Measurements from ENCODE around the gene PID1. TPM values are rescaled to one million over a fixed set of nuclear protein-coding genes. Genes with fewer than 3 reads are reported as not detected.

The PID1 gene
- total and polyA plus RNA-seq, 10 donors: 3.2 to 30.0 (median 14.7) TPM

DNA sequence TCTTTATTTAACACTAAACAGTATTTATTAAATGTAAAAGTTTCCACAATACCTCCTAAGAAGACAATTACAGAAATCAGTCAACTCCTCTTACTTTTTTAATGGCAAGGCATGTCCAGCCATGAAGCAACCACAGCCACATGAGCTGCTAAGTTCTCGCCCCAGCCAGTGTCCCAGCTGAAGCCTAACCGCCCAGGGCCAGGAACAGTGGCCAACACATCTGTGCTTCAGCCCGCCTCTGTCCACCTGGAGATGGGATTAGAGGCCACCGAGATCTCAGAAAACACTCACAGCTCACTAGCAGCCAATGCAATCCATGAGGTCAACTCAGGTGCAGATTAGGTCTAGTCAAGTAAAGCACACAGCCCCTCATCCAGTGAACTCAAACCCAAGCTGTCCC lies 40.2 kb downstream of the PID1 start:
- no peak for DNase-seq
- no peaks in the 10 kb centered on the region for H3K36me3 ChIP-seq
- no peak for TF ChIP-seq POLR2A (IDR thresholded peaks at IDR 0.05)
- no peak for TF ChIP-seq CTCF (IDR thresholded peaks at IDR 0.05 in 8 of 11, conservative IDR thresholded peaks at IDR 0.05 in 3 of 11)
- TF ChIP-seq POLR2AphosphoS5 (IDR thresholded peaks at IDR 0.05): no peak
- H3K4me1 ChIP-seq: no peaks in the 10 kb centered on the region
- H3K27ac ChIP-seq: no peak overlapping the region
- no peak overlapping the region for H3K4me3 ChIP-seq
- 61 to 93% (median 77%) methylated on average over 4 of the region's 4 CpGs for WGBS, 5 donors
- intact Hi-C loops (cut with DNase I; ENCODE audit: low total_unique reads): no loop called here
- no peaks in the 10 kb centered on the region for H3K27me3 ChIP-seq (replicated peaks in 1 of 7)
- H3K9me3 ChIP-seq: no peaks in the 10 kb centered on the region

DNA sequence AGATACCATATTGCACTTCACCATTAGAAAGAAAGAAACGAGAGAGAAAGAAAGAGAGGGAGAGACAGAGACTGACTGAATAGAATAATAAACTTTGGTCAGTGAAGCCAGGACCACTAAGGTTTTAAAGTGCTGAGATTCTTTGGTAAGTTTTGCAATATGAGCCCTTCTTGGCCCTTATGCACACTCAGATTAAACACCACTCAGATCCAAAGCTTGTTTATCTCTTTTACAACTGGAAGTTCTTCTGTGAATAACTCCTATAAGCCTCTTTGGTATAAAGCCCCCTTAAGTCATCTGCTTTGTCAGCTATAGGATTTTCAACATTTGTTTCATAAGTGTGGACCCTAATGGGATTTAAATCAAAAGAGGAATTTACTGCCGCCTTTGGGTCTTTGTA lies 40.8 kb downstream of the PID1 start:
- no peak overlapping the region for H3K4me3 ChIP-seq
- no peaks in the 10 kb centered on the region for H3K9me3 ChIP-seq
- H3K36me3 ChIP-seq: no peaks in the 10 kb centered on the region
- 68 to 84% (median 74%) methylated on average over 2 of the region's 2 CpGs for WGBS, 5 donors
- DNase-seq: no peak
- H3K27ac ChIP-seq: no peak overlapping the region
- no peaks in the 10 kb centered on the region for H3K27me3 ChIP-seq (replicated peaks in 1 of 7)
- H3K4me1 ChIP-seq: no peaks in the 10 kb centered on the region
- intact Hi-C loops (cut with DNase I; ENCODE audit: low total_unique reads): no loop called here
- TF ChIP-seq CTCF (IDR thresholded peaks at IDR 0.05 in 8 of 11, conservative IDR thresholded peaks at IDR 0.05 in 3 of 11) (no peak), POLR2A (IDR thresholded peaks at IDR 0.05) (no peak), POLR2AphosphoS5 (IDR thresholded peaks at IDR 0.05) (no peak)

DNA sequence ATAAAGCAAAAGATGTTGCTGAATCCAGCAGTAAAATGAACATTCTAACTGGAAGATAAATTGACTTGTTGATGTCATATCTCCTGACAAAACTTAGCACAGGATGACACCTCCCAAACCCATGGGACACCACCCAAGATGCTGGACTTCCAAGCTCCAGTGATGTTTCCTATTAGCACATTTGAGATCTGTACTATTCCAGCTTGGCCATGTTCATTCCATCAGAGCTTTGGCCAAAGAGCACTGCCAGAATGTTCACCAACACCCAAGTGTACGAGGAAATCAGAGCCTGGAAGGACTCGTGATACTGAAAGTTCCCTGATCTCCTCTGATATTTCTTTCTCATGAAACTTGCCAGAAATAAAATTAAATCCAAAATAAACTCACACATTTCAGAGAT lies 44.7 kb downstream of the PID1 start:
- 75 to 87% (median 77%) methylated on average over 2 of the region's 2 CpGs for WGBS, 5 donors
- no peak for DNase-seq

GRCh38 chr2:229223107-229223506 lies 48.0 kb downstream of the PID1 start:
- Histone ChIP-seq H3K27ac (no peak overlapping the region), H3K4me3 (no peak overlapping the region), H3K9me3 (peaks cover 0 to 14% (median 3%) of the 10 kb centered on the region in 8 donors), H3K36me3 (no peaks in the 10 kb centered on the region), H3K4me1 (no peaks in the 10 kb centered on the region), H3K27me3 (replicated peaks in 1 of 7) (no peaks in the 10 kb centered on the region)
- TF ChIP-seq POLR2AphosphoS5 (IDR thresholded peaks at IDR 0.05): no peak
- TF ChIP-seq CTCF (IDR thresholded peaks at IDR 0.05 in 8 of 11, conservative IDR thresholded peaks at IDR 0.05 in 3 of 11): no peak
- no peak for TF ChIP-seq POLR2A (IDR thresholded peaks at IDR 0.05)
- DNase-seq: no peak
- 90 to 98% (median 96%) methylated on average over 1 of the region's 1 CpG for WGBS, 5 donors
- intact Hi-C loops (cut with DNase I; ENCODE audit: low total_unique reads): no loop called here

More for the DNA sequence above, 44.7 kb downstream of the PID1 start:
- TF ChIP-seq POLR2AphosphoS5 (IDR thresholded peaks at IDR 0.05) (no peak), CTCF (IDR thresholded peaks at IDR 0.05 in 8 of 11, conservative IDR thresholded peaks at IDR 0.05 in 3 of 11) (no peak), POLR2A (IDR thresholded peaks at IDR 0.05) (no peak)
- intact Hi-C loops (cut with DNase I; ENCODE audit: low total_unique reads): no loop called here
- Histone ChIP-seq H3K27ac (no peak overlapping the region), H3K4me3 (no peak overlapping the region), H3K27me3 (replicated peaks in 1 of 7) (no peaks in the 10 kb centered on the region), H3K9me3 (peaks cover 0 to 6% (median 0%) of the 10 kb centered on the region in 8 donors), H3K4me1 (no peaks in the 10 kb centered on the region), H3K36me3 (no peaks in the 10 kb centered on the region)
